GM10266 (cell line): ENCODE results near the gene OTUD5.

Experiments used
- DNase-seq: peaks from one replicate; pipeline ENCODE4 v3.0.0; 2012; ENCODE audit errors: extremely low spot score
- TF ChIP-seq, protein P1 (sequence below): IDR thresholded peaks from 2 replicates; pipeline ENCODE4 v1.5.1; 2012; ENCODE audit warnings: mild to moderate bottlenecking, low read depth; ENCODE audit not compliant: control insufficient read depth, insufficient read depth; ENCODE audit errors: missing control alignments

The OTUD5 gene

DNA sequence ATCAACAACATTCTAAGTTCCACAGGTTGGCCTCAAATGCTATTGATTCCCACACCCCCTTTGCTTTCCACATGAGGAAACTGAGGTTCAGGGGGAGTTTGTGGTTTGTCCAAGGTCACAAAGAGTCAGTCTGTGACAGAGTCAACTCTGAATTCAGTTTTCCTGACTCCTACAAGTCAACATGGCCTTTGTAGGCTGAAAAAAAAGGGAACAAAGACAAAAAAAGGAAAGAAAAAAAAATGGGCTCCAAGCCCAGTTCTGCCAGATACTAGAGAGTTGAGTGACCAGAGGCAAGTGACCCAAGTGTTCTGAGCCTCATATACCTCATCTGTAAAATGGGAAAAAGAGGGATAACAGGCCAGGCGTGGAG lies 22.1 kb downstream of the OTUD5 start:
- TF ChIP-seq, protein P1, sequence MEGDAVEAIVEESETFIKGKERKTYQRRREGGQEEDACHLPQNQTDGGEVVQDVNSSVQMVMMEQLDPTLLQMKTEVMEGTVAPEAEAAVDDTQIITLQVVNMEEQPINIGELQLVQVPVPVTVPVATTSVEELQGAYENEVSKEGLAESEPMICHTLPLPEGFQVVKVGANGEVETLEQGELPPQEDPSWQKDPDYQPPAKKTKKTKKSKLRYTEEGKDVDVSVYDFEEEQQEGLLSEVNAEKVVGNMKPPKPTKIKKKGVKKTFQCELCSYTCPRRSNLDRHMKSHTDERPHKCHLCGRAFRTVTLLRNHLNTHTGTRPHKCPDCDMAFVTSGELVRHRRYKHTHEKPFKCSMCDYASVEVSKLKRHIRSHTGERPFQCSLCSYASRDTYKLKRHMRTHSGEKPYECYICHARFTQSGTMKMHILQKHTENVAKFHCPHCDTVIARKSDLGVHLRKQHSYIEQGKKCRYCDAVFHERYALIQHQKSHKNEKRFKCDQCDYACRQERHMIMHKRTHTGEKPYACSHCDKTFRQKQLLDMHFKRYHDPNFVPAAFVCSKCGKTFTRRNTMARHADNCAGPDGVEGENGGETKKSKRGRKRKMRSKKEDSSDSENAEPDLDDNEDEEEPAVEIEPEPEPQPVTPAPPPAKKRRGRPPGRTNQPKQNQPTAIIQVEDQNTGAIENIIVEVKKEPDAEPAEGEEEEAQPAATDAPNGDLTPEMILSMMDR, result no peak
- DNase-seq, result no peak

DNA sequence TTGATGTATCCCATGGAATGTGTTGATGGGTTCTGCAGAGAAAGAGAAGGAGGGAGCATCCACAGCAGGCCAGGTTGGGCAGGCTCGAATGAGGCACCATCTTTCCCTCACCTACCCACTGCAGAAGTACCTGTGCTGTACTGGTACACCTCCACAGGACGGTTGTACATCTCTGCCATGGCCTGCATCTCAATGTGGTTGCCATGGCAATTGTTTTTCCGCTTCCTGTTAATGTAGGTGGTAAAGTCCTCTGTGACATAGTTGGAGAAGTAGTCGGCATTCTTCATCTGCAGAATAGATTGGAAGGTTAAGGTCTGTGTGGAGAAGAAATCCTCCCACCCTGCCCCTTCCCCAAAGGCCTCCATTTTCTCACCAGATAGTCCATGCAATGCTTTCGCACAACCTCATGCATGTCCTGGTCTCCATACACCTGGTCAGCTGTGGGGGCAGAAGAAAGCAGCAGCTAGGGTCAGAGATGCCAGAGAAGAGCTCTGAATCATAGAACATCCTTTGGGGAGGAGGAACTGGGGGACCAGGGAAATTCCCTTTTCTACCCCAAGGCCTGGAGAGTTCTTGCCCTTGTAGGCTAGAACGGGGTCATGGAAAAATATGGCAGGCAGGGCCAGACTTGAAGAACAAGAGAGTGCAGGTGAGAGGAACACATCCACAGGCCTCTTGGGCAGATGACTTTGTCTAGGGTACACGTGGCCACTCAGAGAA lies 22.7 kb downstream of the OTUD5 start:
- DNase-seq, result no peak
- TF ChIP-seq, protein P1, result no peak

DNA sequence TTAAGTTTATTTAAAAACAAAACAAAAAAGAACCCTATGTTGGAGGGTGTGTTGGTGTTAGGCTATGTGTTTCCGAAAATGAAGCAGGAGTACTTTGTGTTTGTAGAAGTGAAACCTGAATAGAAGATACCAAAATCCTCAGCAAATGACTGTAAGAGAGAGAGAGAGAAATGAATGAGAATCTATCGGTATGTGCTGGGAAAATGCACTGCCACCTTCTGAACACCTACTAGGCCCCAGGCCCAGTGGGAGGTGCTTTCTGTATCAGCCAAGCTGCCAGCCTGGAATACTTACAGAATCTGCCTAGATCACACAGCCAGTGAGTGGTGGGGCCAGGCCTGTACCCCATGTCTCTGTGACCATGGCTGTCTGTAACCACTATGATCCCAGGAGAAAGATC lies 23.6 kb downstream of the OTUD5 start:
- TF ChIP-seq, protein P1, result no peak
- DNase-seq, result no peak

DNA sequence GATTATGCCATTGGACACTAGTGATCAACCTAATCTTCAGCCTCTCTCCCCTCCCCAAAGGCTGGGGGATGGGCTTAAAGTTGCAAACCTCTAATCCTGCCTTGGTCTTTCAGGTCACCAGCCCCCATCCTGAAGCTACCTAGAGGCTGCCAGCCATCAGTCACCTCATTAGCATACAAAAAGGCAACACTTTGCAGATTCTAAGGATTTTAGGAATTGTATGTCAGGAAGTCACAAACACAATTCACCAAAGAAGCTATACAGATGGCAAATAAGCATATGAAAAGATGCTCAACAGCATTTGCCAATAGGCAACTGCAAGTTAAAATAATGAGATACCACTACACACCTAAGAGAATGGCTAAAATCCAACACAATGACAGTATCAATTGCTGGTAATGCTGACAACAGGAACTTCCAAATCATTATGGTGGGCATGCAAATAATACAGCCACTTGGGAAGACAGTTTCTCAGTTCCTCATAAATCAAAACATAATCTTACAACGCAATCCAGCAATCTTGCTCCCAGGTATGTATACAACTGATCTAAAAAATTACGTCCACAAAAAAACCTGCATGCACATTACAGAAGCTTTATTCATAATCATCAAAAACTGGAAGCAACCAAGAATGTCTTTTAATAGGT lies 29.5 kb downstream of the OTUD5 start:
- no peak for DNase-seq

DNA sequence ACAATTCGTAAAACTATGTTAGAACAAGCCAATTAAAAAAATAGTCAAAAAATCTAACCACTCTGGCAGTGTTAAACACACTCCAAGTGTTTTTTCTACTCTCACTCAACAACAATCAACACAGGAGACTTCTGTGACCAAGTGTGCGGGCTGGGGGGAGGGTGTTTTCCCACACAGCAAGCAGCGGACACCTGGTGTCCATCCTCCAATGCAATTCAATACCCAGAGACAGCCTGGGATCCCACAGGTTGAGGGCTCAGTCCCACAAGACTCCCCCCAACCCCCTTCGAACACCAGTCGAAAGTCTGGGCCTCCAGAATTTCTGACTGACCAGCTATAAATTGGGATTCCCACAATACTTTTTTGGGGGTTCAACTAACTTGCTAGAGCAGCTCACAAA lies 30.3 kb downstream of the OTUD5 start:
- TF ChIP-seq, protein P1, result no peak

More for the DNA sequence above, 29.5 kb downstream of the OTUD5 start:
- TF ChIP-seq, protein P1, result no peak

DNA sequence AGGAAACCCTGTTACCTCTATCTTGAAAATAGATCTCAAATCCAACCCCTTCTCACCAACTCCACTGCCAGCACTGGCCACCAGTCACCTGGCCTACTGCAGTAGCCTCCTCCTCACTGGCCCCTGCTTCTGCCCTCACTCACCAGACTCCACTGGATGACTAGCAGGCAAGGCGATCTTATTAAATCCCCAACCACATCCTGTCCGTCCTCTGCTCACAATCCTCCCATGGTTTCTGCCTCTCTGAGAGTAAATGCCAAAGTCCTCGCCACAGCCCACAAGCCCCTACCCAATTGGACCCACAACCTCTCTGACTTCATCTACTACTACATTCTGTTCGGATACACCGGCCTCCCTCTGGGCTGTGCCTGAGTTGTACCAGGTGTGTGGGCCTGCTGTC lies 33.1 kb downstream of the OTUD5 start:
- DNase-seq, result no peak
- TF ChIP-seq, protein P1, result no peak

More for the DNA sequence above, 30.3 kb downstream of the OTUD5 start:
- no peak for DNase-seq

DNA sequence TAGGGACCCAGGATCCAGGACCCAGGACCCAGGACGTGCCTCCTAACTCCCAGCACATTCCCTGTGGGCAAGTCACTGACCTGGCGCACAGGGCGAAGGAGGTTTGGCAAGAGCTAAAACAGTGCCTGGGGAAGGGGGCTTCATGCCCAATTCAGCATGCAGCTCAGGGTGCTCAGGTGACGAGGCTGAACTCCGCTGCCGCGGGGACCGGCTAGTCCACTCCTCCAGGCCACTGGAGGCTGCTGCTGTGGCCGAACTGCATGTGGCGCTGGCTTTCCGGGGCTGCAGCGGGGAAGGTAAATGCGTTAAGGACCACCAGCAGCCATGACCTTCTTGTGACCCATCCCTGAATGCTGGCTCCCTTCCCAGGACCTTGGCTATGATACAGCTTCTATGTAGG lies 33.6 kb downstream of the OTUD5 start:
- TF ChIP-seq, protein P1, result no peak
- DNase-seq, result no peak
